HG03097 (cell line): ENCODE data around the gene NDUFS2.

Experiments
- ATAC-seq: cut with Tn5 transposase; IDR thresholded peaks from one replicate; pipeline ENCODE4 v1.9.1; 2021; ENCODE audit not compliant: unreplicated experiment, low FRiP score

Gene NDUFS2

GRCh38 chr1:161192476-161193465 lies 9.4 kb upstream of the NDUFS2 start:
- ATAC-seq = peak; percentile 48

GRCh38 chr1:161193561-161194235 lies 8.5 kb upstream of the NDUFS2 start:
- ATAC-seq = no peak

GRCh38 chr1:161195171-161195570 lies 7.0 kb upstream of the NDUFS2 start:
- no peak for ATAC-seq

GRCh38 chr1:161196111-161196510 lies 6.1 kb upstream of the NDUFS2 start:
- ATAC-seq = no peak

GRCh38 chr1:161196521-161197451 lies 5.4 kb upstream of the NDUFS2 start:
- ATAC-seq = no peak

GRCh38 chr1:161197560-161198193 lies 4.5 kb upstream of the NDUFS2 start:
- no peak for ATAC-seq

- no peak for ATAC-seq
Measured at GRCh38 chr1:161198194-161198896, 3.8 kb upstream of the NDUFS2 start.

- ATAC-seq = no peak
Measured at GRCh38 chr1:161198897-161199431, 3.2 kb upstream of the NDUFS2 start, which contains the start of gene ADAMTS4. Gene ADAMTS4 (minus strand): TSS chr1:161199054. CDS start chr1:161198627, 427 bp downstream.

- no peak for ATAC-seq
Measured at GRCh38 chr1:161199506-161200139, 2.5 kb upstream of the NDUFS2 start.

GRCh38 chr1:161200421-161200991 lies 1.7 kb upstream of the NDUFS2 start:
- ATAC-seq = no peak

- no peak for ATAC-seq
Measured at GRCh38 chr1:161200992-161201835, 953 bp upstream of the NDUFS2 start.

- ATAC-seq = no peak
Measured at GRCh38 chr1:161206411-161207140, 4.4 kb downstream of the NDUFS2 start.

- ATAC-seq = no peak
Measured at GRCh38 chr1:161207173-161207572, 5.0 kb downstream of the NDUFS2 start.

- peak; percentile 56 for ATAC-seq
Measured at GRCh38 chr1:161209790-161210409, 7.7 kb downstream of the NDUFS2 start.

- ATAC-seq = no peak
Measured at GRCh38 chr1:161214369-161214768, 12.2 kb downstream of the NDUFS2 start.

- no peak for ATAC-seq
Measured at GRCh38 chr1:161215076-161215475, 12.9 kb downstream of the NDUFS2 start, which contains the start of gene FCER1G. Gene FCER1G (plus strand): TSS chr1:161215295. CDS start chr1:161215322, 27 bp downstream.
